Glomerular visceral epithelial cell (primary cell): ENCODE results near the gene VPS4A.
"Not testable (repeated sequence)": the region's sequence is repeated elsewhere in the genome, so short reads cannot be mapped to it uniquely, and the experiment has no call there.

ENCODE experiments used
- DNase-seq: peaks from one replicate; pipeline ENCODE4 v3.0.0-alpha.2; 2016; ENCODE audit errors: extremely low spot score

The VPS4A gene

GRCh38 chr16:69327585-69328310 is 16.6 kb downstream of the VPS4A start:
- no peak for DNase-seq

GRCh38 chr16:69328854-69329316 is 17.7 kb downstream of the VPS4A start:
- peak; percentile 60 for DNase-seq

GRCh38 chr16:69329369-69330285 is 18.5 kb downstream of the VPS4A start:
- DNase-seq, result peak; percentile 28

- DNase-seq, result peak; percentile 92
Observed at GRCh38 chr16:69330286-69331109, 19.3 kb downstream of the VPS4A start, which contains the start of gene PDF. Gene PDF, minus strand, starts transcription at chr16:69330588. Its CDS starts 18 bp downstream, at chr16:69330570.

GRCh38 chr16:69334696-69335095 is 23.5 kb downstream of the VPS4A start:
- DNase-seq, result no peak

GRCh38 chr16:69338557-69339288 is 27.6 kb downstream of the VPS4A start:
- DNase-seq, result no peak

- peak; percentile 97 for DNase-seq
Observed at GRCh38 chr16:69339289-69340094, 28.3 kb downstream of the VPS4A start, which contains the start of the genes COG8 and NIP7. Gene COG8, minus strand, starts transcription at chr16:69339564. Its CDS starts 12 bp downstream, at chr16:69339552. Gene NIP7, plus strand, starts transcription at chr16:69339772. Its CDS starts 58 bp downstream, at chr16:69339830.

GRCh38 chr16:69340095-69340644 is 29.0 kb downstream of the VPS4A start:
- no peak for DNase-seq

GRCh38 chr16:69344171-69344570 is 33.0 kb downstream of the VPS4A start:
- DNase-seq, result no peak

- DNase-seq, result no peak
Observed at GRCh38 chr16:69345923-69346322, 34.8 kb downstream of the VPS4A start.

- no peak for DNase-seq
Observed at GRCh38 chr16:69346683-69347082, 35.5 kb downstream of the VPS4A start.

- DNase-seq, result no peak
Observed at GRCh38 chr16:69348222-69348621, 37.1 kb downstream of the VPS4A start.

- DNase-seq, result no peak
Observed at GRCh38 chr16:69349536-69349935, 38.4 kb downstream of the VPS4A start.

GRCh38 chr16:69350536-69351133 is 39.5 kb downstream of the VPS4A start:
- no peak for DNase-seq

- DNase-seq, result peak; percentile 47
Observed at GRCh38 chr16:69351309-69352027, 40.3 kb downstream of the VPS4A start, which contains the start of gene TMED6. Gene TMED6, minus strand, starts transcription at chr16:69351786. Its CDS starts 33 bp downstream, at chr16:69351753.

- not testable (repeated sequence) for DNase-seq
Observed at GRCh38 chr16:69360070-69360469, 48.9 kb downstream of the VPS4A start.

- no peak for DNase-seq
Observed at GRCh38 chr16:69363281-69363717, 52.1 kb downstream of the VPS4A start.

GRCh38 chr16:69364088-69364487 is 52.9 kb downstream of the VPS4A start:
- no peak for DNase-seq
